Epithelial cell of esophagus (primary cell): ENCODE measurements around the gene SPAG16.
"Not testable (repeated sequence)": the region's sequence is repeated elsewhere in the genome, so short reads cannot be mapped to it uniquely, and the experiment has no call there.

Experiments
- DNase-seq: peaks from one replicate; pipeline ENCODE4 v3.0.0; 2010; ENCODE audit warnings: low read depth
- H3K4me3 ChIP-seq: 2 replicates; pipeline ENCODE4 v1.5.1; 2011; ENCODE audit warnings: mild to moderate bottlenecking, low read length, control low read depth
- CTCF ChIP-seq: IDR thresholded peaks from 2 replicates; pipeline ENCODE4 v1.5.1; 2011; ENCODE audit warnings: low read depth, mild to moderate bottlenecking, low read length, control low read depth, inconsistent platforms; ENCODE audit not compliant: insufficient read depth; ENCODE audit errors: missing control alignments

Gene SPAG16

GRCh38 chr2:213958086-213958485 is 673.8 kb downstream of the SPAG16 start:
- DNase-seq = peak; percentile 51
- no peak overlapping the region for H3K4me3 ChIP-seq
- TF ChIP-seq CTCF = no peak

GRCh38 chr2:213959589-213959988 is 675.3 kb downstream of the SPAG16 start:
- DNase-seq = peak; percentile 23
- no peak for TF ChIP-seq CTCF

GRCh38 chr2:213971536-213971935 is 687.3 kb downstream of the SPAG16 start:
- no peak for TF ChIP-seq CTCF
- H3K4me3 ChIP-seq = no peak overlapping the region
- no peak for DNase-seq

More at GRCh38 chr2:213959589-213959988, 675.3 kb downstream of the SPAG16 start:
- no peak overlapping the region for H3K4me3 ChIP-seq

GRCh38 chr2:213980883-213981282 is 696.6 kb downstream of the SPAG16 start:
- DNase-seq = peak; percentile 16
- no peak overlapping the region for H3K4me3 ChIP-seq
- no peak for TF ChIP-seq CTCF

GRCh38 chr2:213989207-213989606 is 704.9 kb downstream of the SPAG16 start:
- H3K4me3 ChIP-seq = no peak overlapping the region
- no peak for TF ChIP-seq CTCF
- DNase-seq = no peak

- H3K4me3 ChIP-seq = no peak overlapping the region
- DNase-seq = peak; percentile 76
- TF ChIP-seq CTCF = no peak
Measured at GRCh38 chr2:213991453-213992108, 707.3 kb downstream of the SPAG16 start.

- peak; percentile 94 for DNase-seq
Measured at GRCh38 chr2:213995400-213996105, 711.3 kb downstream of the SPAG16 start.

GRCh38 chr2:213998976-213999375 is 714.7 kb downstream of the SPAG16 start:
- not testable (repeated sequence) for DNase-seq, H3K4me3 ChIP-seq

More at GRCh38 chr2:213995400-213996105, 711.3 kb downstream of the SPAG16 start:
- H3K4me3 ChIP-seq = no peak overlapping the region
- no peak for TF ChIP-seq CTCF
